ENCODE results near the gene FBN2. TPM values are rescaled to one million over a fixed set of nuclear protein-coding genes. Genes with fewer than 3 reads are reported as not detected.
"Not testable (repeated sequence)": the region's sequence is repeated elsewhere in the genome, so short reads cannot be mapped to it uniquely, and the experiment has no call there.

The FBN2 gene
- total RNA-seq, 4 donors from 2014 or later = 5.3 to 19.4 (median 7.5) TPM

GRCh38 chr5:128469912-128470311 lies 68.1 kb downstream of the FBN2 start:
- WGBS, 2 donors (ENCODE audit: low coverage in 1 of 2) = 40 to 66% methylated on average over 2 of the region's 2 CpGs
- TF ChIP-seq EP300 (IDR thresholded peaks at IDR 0.05) (no peak), CTCF (IDR thresholded peaks at IDR 0.05) (no peak), POLR2A (IDR thresholded peaks at IDR 0.05) (no peak)
- H3K4me3 ChIP-seq = no peak overlapping the region

GRCh38 chr5:128466980-128467379 lies 71.1 kb downstream of the FBN2 start:
- no peak overlapping the region for H3K4me3 ChIP-seq
- H3K4me1 ChIP-seq = peaks cover 0 to 16% (median 0%) of the 10 kb centered on the region in 3 donors
- no peak overlapping the region for H3K27ac ChIP-seq
- H3K9me3 ChIP-seq = no peaks in the 10 kb centered on the region
- no peak for TF ChIP-seq POLR2AphosphoS5 (IDR thresholded peaks at IDR 0.05)
- no peak for TF ChIP-seq CTCF (IDR thresholded peaks at IDR 0.05)
- no peak for TF ChIP-seq EP300 (IDR thresholded peaks at IDR 0.05)
- TF ChIP-seq POLR2A (IDR thresholded peaks at IDR 0.05) = no peak
- H3K27me3 ChIP-seq = no peaks in the 10 kb centered on the region
- no peak for ATAC-seq
- 10 to 13% methylated on average over 1 of the region's 1 CpG for WGBS, 2 donors (ENCODE audit: low coverage in 1 of 2)
- no peaks in the 10 kb centered on the region for H3K36me3 ChIP-seq

More at GRCh38 chr5:128469912-128470311, 68.1 kb downstream of the FBN2 start:
- Histone ChIP-seq H3K27ac (no peak overlapping the region), H3K4me1 (peaks cover 0 to 10% (median 0%) of the 10 kb centered on the region in 3 donors), H3K36me3 (no peaks in the 10 kb centered on the region), H3K27me3 (no peaks in the 10 kb centered on the region), H3K9me3 (no peaks in the 10 kb centered on the region)
- ATAC-seq = no peak

- WGBS, 2 donors (ENCODE audit: low coverage in 1 of 2) = 20 to 21% methylated on average over 5 of the region's 5 CpGs
- H3K4me1 ChIP-seq = peaks cover 0 to 16% (median 0%) of the 10 kb centered on the region in 3 donors
- H3K36me3 ChIP-seq = no peaks in the 10 kb centered on the region
- TF ChIP-seq POLR2AphosphoS5 (IDR thresholded peaks at IDR 0.05) (no peak), EP300 (IDR thresholded peaks at IDR 0.05) (no peak), CTCF (IDR thresholded peaks at IDR 0.05) (no peak), POLR2A (IDR thresholded peaks at IDR 0.05) (no peak)
- no peaks in the 10 kb centered on the region for H3K9me3 ChIP-seq
- no peak for ATAC-seq
- H3K4me3 ChIP-seq = no peak overlapping the region
- no peak overlapping the region for H3K27ac ChIP-seq
- no peaks in the 10 kb centered on the region for H3K27me3 ChIP-seq
These were observed 71.5 kb downstream of the FBN2 start for GRCh38 chr5:128466554-128466953.

GRCh38 chr5:128464596-128464995 lies 73.4 kb downstream of the FBN2 start:
- Histone ChIP-seq H3K9me3 (no peaks in the 10 kb centered on the region), H3K36me3 (no peaks in the 10 kb centered on the region), H3K4me1 (peaks cover 0 to 16% (median 0%) of the 10 kb centered on the region in 3 donors), H3K4me3 (no peak overlapping the region), H3K27ac (no peak overlapping the region), H3K27me3 (no peaks in the 10 kb centered on the region)
- TF ChIP-seq POLR2AphosphoS5 (IDR thresholded peaks at IDR 0.05) (no peak), EP300 (IDR thresholded peaks at IDR 0.05) (no peak), CTCF (IDR thresholded peaks at IDR 0.05) (no peak), POLR2A (IDR thresholded peaks at IDR 0.05) (no peak)
- WGBS, 2 donors (ENCODE audit: low coverage in 1 of 2) = 81 to 83% methylated on average over 3 to 5 of the region's 9 CpGs
- no peak for ATAC-seq

- TF ChIP-seq CTCF (IDR thresholded peaks at IDR 0.05) (no peak), EP300 (IDR thresholded peaks at IDR 0.05) (no peak), POLR2A (IDR thresholded peaks at IDR 0.05) (no peak), POLR2AphosphoS5 (IDR thresholded peaks at IDR 0.05) (no peak)
- WGBS, 2 donors (ENCODE audit: low coverage in 1 of 2) = 5 to 10% methylated on average over 2 of the region's 2 CpGs
- Histone ChIP-seq H3K4me1 (peaks cover 0 to 16% (median 0%) of the 10 kb centered on the region in 3 donors), H3K36me3 (no peaks in the 10 kb centered on the region), H3K27me3 (no peaks in the 10 kb centered on the region), H3K9me3 (no peaks in the 10 kb centered on the region), H3K27ac (no peak overlapping the region), H3K4me3 (no peak overlapping the region)
- no peak for ATAC-seq
These were observed 75.7 kb downstream of the FBN2 start for GRCh38 chr5:128462330-128462729.

- ATAC-seq, H3K4me3 ChIP-seq: not testable (repeated sequence)
- 56 to 61% methylated on average over 2 to 3 of the region's 3 CpGs for WGBS, 2 donors (ENCODE audit: low coverage in 1 of 2)
These were observed 80.7 kb downstream of the FBN2 start for GRCh38 chr5:128457147-128457915.

More at GRCh38 chr5:128457147-128457915, 80.7 kb downstream of the FBN2 start:
- H3K9me3 ChIP-seq, H3K27ac ChIP-seq, H3K4me1 ChIP-seq, H3K36me3 ChIP-seq, H3K27me3 ChIP-seq: not testable (repeated sequence)
